Measurements from ENCODE around the gene FTSJ3. TPM values are rescaled to one million over a fixed set of nuclear protein-coding genes. Genes with fewer than 3 reads are reported as not detected.

The FTSJ3 gene
- total RNA-seq, 2 experiments from 2014 or later: 47.6 to 51.1 TPM

DNA sequence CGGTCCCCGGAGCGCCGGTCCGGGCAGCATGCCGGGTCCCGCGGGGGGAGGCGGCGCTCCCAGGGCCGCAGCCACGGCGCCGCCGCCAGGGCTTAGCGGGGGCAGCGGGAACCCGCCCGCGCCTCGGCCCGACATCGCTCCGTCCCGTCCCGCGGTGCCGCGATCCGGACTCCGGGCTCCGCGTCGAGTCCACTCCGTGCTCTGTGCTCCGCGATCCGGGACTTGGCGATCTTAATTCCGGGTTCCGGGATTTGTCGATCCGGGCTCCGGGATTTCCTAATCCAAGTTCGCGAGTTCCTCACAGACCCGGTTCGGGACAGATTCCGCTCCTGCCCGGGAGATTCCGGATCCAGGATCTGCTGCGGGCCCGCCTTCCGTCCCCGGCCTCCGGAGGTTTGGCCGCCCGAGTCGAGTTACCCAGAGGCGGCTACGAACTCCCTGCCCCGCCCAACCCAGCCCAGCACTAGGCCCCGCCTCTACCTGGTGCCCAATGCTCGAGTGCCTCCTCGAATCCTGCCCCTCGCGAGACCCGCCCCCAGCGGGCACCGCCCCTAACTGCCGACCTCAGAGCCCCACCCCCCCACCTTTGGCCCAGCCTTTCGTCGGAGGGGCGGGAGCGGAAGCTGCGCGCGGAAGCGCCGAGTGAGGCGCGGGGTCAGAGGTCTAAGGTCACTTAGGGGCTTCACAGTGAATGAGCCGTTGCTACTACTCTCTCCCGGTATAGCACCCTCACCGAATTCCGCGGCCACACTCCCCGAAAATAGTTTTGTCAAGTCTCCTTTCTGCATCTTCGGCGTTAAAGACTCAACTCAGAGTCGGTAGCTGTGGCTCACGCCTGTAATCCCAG, 15.3 kb upstream of the FTSJ3 start, which contains the start of gene SMARCD2:
Gene SMARCD2 (minus strand): TSS at position 146 of the 847 bp plus-strand sequence. CDS start 11 bp downstream, at position 135.
- ChIA-PET CTCF (interaction anchor here (0.7 to 0.9 kb wide), 3 partner anchors 16 to 148 kb away, joined by 3 to 4 read pairs (median 3); partner anchors contain the start of gene PSMC5), POLR2A (interaction anchor here (0.6 to 6.3 kb wide), 21 partner anchors 8 to 664 kb away, joined by 3 to 86 read pairs (median 6); partner anchors contain the start of genes CCDC47, CEP95, DDX42 and DDX5)
- DNase-seq (peak; percentile 98 to 100 (median 99)), ATAC-seq (ENCODE audit: poor library complexity) (peak; percentile 88)
- Mint-ChIP-seq H3K36me3 (ENCODE audit: low read depth) (peaks cover 3% of the 10 kb centered on the region), H3K27me3 (no peaks in the 10 kb centered on the region), H3K4me3 (peak within 1 kb of the TSS; percentile 94), H3K4me1 (ENCODE audit: low read depth) (peaks cover 50% of the 10 kb centered on the region), H3K9me3 (no peaks in the 10 kb centered on the region), H3K27ac (peak within 1 kb of the TSS; percentile 91)
- peaks cover 57% of the 10 kb centered on the region for H3K4me1 ChIP-seq (ENCODE audit: insufficient read depth, low read length)
- H3K36me3 ChIP-seq (ENCODE audit: insufficient read depth, low read length): peaks cover 10% of the 10 kb centered on the region
- H3K4me3 ChIP-seq (ENCODE audit: low read length): peak within 1 kb of the TSS; percentile 85
- intact Hi-C loops (cut with DNase I, micrococcal nuclease): loop anchor here (1.0 to 10.0 kb wide), 11 partner anchors 15 to 665 kb away; partner anchors contain the start of genes CCDC47 (in 2 of the 2), FTSJ3 (in 2 of the 2), MAP3K3 (in 2 of the 2) and PSMC5 (in 2 of the 2)
- H3K27me3 ChIP-seq (ENCODE audit: control insufficient read depth in 1 of 2, insufficient read depth in 2 of 2, low read length in 2 of 2): no peaks in the 10 kb centered on the region
- TF ChIP-seq, protein P1, sequence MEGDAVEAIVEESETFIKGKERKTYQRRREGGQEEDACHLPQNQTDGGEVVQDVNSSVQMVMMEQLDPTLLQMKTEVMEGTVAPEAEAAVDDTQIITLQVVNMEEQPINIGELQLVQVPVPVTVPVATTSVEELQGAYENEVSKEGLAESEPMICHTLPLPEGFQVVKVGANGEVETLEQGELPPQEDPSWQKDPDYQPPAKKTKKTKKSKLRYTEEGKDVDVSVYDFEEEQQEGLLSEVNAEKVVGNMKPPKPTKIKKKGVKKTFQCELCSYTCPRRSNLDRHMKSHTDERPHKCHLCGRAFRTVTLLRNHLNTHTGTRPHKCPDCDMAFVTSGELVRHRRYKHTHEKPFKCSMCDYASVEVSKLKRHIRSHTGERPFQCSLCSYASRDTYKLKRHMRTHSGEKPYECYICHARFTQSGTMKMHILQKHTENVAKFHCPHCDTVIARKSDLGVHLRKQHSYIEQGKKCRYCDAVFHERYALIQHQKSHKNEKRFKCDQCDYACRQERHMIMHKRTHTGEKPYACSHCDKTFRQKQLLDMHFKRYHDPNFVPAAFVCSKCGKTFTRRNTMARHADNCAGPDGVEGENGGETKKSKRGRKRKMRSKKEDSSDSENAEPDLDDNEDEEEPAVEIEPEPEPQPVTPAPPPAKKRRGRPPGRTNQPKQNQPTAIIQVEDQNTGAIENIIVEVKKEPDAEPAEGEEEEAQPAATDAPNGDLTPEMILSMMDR (IDR thresholded peaks at IDR 0.05): no peak
- no peaks in the 10 kb centered on the region for H3K9me3 ChIP-seq (ENCODE audit: control insufficient read depth in 1 of 2, insufficient read depth in 1 of 2, low read length in 2 of 2)
- H3K27ac ChIP-seq (ENCODE audit: low read depth in 1 of 2, low read length in 2 of 2): peak within 1 kb of the TSS; percentile 85 to 93

DNA sequence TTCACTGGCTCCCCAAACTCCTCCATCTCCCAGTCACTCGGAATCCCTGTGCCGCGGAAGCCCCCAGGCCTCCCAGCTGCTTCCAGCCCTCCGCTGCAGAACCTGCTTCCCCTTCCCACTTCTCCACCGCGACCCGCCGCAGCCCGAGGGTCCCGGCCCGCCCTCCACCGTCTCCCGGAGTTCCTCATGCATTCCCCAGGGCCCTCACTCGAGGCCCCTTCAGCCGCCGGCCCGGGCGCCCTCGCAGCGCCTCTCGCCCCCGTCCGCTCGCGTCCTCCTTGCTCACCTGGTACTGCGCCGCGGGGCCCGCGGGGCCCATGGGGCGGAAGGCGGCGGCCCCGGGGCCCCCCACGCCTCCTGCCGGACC, 14.7 kb upstream of the FTSJ3 start:
- H3K27ac Mint-ChIP-seq: peak overlapping the region; percentile 88
- Histone ChIP-seq H3K36me3 (ENCODE audit: insufficient read depth, low read length) (peaks cover 16% of the 10 kb centered on the region), H3K27me3 (ENCODE audit: control insufficient read depth in 1 of 2, insufficient read depth in 2 of 2, low read length in 2 of 2) (no peaks in the 10 kb centered on the region), H3K27ac (ENCODE audit: low read depth in 1 of 2, low read length in 2 of 2) (peak overlapping the region; percentile 23 to 47), H3K4me3 (ENCODE audit: low read length) (peak overlapping the region; percentile 68), H3K4me1 (ENCODE audit: insufficient read depth, low read length) (peaks cover 61% of the 10 kb centered on the region), H3K9me3 (ENCODE audit: control insufficient read depth in 1 of 2, insufficient read depth in 1 of 2, low read length in 2 of 2) (no peaks in the 10 kb centered on the region)
- intact Hi-C loops (cut with DNase I, micrococcal nuclease): loop anchor here (2.0 to 10.0 kb wide), 8 partner anchors 69 to 665 kb away; partner anchors contain the start of genes MAP3K3 (in 2 of the 2), CCDC47 (in 1 of the 2), CEP95 (in 1 of the 2) and DCAF7 (in 1 of the 2)
- H3K4me3 Mint-ChIP-seq: peak overlapping the region; percentile 94
- DNase-seq (peak in 2 of 14 experiments; percentile 27 to 47), ATAC-seq (ENCODE audit: poor library complexity) (peak; percentile 16)
- H3K9me3 Mint-ChIP-seq: no peaks in the 10 kb centered on the region
- no peaks in the 10 kb centered on the region for H3K27me3 Mint-ChIP-seq
- TF ChIP-seq, protein P1 (IDR thresholded peaks at IDR 0.05): no peak
- H3K4me1 Mint-ChIP-seq (ENCODE audit: low read depth): peaks cover 49% of the 10 kb centered on the region
- ChIA-PET CTCF (no interaction called here), POLR2A (interaction anchor here (0.7 to 6.3 kb wide), 5 partner anchors 11 to 144 kb away, joined by 3 to 86 read pairs (median 25); partner anchors contain the start of genes CCDC47, DDX42, FTSJ3 and LIMD2)
- peaks cover 5% of the 10 kb centered on the region for H3K36me3 Mint-ChIP-seq (ENCODE audit: low read depth)

All from CD4-positive, alpha-beta T cell (primary cell).